K562 (cell line): ENCODE results near the gene POU3F1.

Source experiments
- KDM1A ChIP-seq, 2 experiments: fragments of 450-650 bp; IDR thresholded peaks; 2 replicates each; pipeline ENCODE4 v1.6.1; 2016; ENCODE audit warnings: mild to moderate bottlenecking in 2 of 2
- KDM2B ChIP-seq: fragments of 250-450 bp; sonication (Bioruptor Pico); IDR thresholded peaks from 2 replicates; pipeline ENCODE4 v1.8.0; 2021; ENCODE audit warnings: mild to moderate bottlenecking, moderate library complexity
- POLR2A ChIP-seq: fragments of 450-650 bp; conservative IDR thresholded peaks from 2 replicates; pipeline ENCODE4 v1.6.1; 2016
- TF ChIP-seq, protein P1 (sequence below): sonication (generic); formaldehyde crosslinking; IDR thresholded peaks from 2 replicates; pipeline ENCODE4 v1.8.0; 2023; ENCODE audit warnings: mild to moderate bottlenecking, missing genetic modification reagents
- TF ChIP-seq, protein P2 (sequence below): IDR thresholded peaks from 2 replicates; pipeline ENCODE4 v1.6.1; 2016; ENCODE audit warnings: missing genetic modification characterization, missing compliant biosample characterization
- TF ChIP-seq, protein P3 (sequence below): sonication (generic); formaldehyde crosslinking; IDR thresholded peaks from 2 replicates; pipeline ENCODE4 v1.8.1; 2023; ENCODE audit warnings: mild to moderate bottlenecking, missing genetic modification reagents

DNA sequence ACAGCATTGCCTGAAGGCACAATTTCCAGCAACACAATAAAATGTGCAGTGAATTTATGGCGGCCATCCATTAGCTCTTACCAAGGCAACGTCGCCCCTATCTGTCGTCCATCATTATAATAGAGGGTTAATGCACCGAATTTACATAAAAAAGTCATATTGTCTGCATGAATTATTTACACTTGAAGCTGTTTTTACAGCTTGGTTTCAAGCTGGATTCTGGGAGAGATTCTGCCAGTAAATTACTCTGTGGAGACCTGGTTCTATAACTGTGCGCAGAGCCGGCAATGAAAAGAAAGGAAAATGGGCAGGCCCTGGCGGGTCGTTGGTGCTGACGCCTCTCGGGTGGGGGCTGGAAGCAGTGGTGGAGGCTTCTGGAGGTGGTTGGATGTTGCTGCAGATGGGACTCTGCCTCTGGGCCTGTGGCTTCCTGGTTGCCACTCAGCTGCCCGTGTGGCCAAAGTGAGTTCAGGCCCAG is 48.9 kb upstream of the POU3F1 start:
- TF ChIP-seq, protein P1, sequence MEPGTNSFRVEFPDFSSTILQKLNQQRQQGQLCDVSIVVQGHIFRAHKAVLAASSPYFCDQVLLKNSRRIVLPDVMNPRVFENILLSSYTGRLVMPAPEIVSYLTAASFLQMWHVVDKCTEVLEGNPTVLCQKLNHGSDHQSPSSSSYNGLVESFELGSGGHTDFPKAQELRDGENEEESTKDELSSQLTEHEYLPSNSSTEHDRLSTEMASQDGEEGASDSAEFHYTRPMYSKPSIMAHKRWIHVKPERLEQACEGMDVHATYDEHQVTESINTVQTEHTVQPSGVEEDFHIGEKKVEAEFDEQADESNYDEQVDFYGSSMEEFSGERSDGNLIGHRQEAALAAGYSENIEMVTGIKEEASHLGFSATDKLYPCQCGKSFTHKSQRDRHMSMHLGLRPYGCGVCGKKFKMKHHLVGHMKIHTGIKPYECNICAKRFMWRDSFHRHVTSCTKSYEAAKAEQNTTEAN (CRISPR knock-in tag): no peak
- TF ChIP-seq, protein P2, sequence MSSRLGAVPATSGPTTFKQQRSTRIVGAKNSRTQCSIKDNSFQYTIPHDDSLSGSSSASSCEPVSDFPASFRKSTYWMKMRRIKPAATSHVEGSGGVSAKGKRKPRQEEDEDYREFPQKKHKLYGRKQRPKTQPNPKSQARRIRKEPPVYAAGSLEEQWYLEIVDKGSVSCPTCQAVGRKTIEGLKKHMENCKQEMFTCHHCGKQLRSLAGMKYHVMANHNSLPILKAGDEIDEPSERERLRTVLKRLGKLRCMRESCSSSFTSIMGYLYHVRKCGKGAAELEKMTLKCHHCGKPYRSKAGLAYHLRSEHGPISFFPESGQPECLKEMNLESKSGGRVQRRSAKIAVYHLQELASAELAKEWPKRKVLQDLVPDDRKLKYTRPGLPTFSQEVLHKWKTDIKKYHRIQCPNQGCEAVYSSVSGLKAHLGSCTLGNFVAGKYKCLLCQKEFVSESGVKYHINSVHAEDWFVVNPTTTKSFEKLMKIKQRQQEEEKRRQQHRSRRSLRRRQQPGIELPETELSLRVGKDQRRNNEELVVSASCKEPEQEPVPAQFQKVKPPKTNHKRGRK (tag): no peak
- TF ChIP-seq KDM2B (CRISPR knock-in tag): no peak
- TF ChIP-seq, protein P3, sequence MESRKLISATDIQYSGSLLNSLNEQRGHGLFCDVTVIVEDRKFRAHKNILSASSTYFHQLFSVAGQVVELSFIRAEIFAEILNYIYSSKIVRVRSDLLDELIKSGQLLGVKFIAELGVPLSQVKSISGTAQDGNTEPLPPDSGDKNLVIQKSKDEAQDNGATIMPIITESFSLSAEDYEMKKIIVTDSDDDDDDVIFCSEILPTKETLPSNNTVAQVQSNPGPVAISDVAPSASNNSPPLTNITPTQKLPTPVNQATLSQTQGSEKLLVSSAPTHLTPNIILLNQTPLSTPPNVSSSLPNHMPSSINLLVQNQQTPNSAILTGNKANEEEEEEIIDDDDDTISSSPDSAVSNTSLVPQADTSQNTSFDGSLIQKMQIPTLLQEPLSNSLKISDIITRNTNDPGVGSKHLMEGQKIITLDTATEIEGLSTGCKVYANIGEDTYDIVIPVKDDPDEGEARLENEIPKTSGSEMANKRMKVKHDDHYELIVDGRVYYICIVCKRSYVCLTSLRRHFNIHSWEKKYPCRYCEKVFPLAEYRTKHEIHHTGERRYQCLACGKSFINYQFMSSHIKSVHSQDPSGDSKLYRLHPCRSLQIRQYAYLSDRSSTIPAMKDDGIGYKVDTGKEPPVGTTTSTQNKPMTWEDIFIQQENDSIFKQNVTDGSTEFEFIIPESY (CRISPR knock-in tag): no peak
- TF ChIP-seq POLR2A: no peak
- no peak for TF ChIP-seq KDM1A (IDR thresholded peaks at IDR 0.05)
